NCI-H345 (cell line): ENCODE results near the gene DBX1.
"Not testable (repeated sequence)": the region's sequence is repeated elsewhere in the genome, so short reads cannot be mapped to it uniquely, and the experiment has no call there.

Source experiments
- DNase-seq: peaks from one replicate; lab custom pipeline; 2025; lab: John Stamatoyannopoulos, UW

DBX1 gene

DNA sequence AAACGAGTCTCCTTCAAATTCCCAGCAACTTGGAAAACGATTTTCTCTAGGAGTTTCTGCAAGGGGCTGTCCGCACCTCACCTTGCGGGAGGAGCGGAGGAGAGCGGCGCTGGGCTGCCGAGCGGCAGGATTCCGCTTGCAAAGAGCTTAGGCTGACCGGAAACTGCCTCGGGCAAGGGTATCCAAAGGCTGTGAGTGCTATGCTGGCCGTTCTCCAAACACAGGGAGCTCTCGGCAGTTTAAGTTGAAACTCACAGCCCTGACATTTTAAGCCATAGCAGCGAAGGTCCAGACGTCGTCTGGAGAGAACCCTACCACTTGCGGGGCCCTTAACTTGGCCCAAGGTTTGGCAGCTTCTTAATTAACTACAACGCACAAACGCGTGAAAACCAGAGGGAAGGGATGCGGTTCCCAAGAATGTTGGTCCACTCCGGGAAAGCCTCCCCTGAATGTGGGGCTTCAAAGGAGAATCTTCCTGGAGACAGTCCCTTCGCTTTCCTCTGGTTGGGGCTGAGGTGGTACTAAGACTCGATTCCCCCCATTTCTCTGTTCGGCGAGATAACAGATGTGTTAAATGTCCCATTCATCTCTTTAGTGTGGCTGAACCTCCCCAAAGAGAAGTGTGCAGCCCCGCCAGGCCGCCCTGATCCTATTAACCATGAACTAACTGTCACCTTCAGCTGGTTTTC lies 1.1 kb upstream of the DBX1 start:
- DNase-seq: no peak

DNA sequence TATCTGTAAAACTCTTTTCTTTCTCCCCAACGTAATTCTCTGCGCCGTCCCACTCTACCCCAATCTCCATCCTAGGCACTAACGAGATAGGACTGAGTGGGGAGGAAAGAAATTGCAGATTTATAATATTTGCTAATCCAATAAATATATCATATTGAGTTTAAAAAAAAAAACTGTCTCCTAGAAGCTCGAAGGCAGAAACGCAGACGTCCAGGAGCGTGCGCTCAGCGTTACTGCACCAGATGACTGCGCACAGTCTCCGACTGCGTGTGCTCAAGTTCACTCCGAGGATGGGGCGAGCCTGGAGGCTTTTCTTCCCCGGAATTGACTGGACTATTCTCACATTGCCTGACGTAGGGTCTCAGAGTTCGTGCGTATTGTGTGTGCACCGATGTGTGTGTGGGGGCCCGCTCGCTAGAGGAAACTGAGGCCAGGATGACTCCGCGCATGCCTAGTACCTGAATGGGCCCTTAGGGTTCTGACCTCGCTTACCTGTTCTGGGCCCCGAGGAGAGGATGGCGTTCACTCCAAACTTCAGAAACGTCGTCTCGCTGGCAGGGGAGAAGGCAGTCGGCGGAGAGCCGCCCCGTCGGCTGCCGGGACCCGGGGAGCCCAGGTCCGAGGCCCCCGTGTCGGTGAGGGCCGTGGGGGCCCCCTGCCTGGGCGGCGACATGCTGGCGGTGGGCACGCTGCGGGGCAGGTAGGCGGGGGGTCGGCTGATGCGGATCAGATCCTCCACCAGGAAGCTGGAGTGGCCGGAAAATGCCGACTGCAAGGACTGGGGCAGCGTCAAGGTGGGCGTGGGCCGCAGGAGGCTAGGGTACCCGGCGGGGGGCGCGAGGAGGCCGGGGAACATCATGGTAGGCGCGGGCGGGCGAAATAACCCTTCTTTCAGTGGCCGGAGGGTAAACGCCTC lies 551 bp downstream of the DBX1 start:
- no peak for DNase-seq

DNA sequence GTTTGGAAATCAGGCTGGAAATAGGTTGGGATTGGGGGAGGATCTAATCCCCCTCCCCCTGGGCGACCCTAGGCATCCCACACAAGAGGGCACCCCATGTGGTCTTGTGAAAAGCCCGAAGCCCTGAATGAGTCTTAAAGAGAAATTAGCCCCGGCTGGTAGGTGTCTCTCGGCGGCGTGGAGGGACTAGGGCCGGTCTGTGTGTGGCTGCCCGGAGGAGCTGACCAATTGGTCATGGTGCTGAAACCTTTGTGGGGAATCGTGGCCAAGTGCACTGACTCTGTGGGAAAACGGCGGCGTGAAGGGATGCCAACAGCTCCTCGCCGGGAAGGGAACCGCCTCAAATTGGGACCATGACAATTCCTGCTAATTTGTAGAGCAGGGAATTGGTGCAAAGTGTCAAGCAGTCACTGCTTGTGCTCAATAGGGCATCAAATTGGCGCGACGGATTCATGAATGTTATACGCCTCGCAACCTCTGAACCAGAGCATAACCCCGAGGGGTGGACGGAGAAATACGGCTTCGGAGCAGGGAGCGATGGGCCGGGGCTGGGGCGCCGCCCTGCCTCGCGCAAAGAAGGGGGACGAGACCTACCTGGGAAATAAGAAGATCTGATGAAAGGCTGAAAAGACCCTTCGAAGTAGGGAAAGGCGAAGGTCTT lies 1.5 kb downstream of the DBX1 start:
- no peak for DNase-seq

GRCh38 chr11:20157728-20158127 lies 2.5 kb downstream of the DBX1 start:
- DNase-seq: no peak

GRCh38 chr11:20156876-20157613 lies 3.2 kb downstream of the DBX1 start:
- DNase-seq: no peak

GRCh38 chr11:20156280-20156875 lies 3.9 kb downstream of the DBX1 start:
- DNase-seq: no peak

DNA sequence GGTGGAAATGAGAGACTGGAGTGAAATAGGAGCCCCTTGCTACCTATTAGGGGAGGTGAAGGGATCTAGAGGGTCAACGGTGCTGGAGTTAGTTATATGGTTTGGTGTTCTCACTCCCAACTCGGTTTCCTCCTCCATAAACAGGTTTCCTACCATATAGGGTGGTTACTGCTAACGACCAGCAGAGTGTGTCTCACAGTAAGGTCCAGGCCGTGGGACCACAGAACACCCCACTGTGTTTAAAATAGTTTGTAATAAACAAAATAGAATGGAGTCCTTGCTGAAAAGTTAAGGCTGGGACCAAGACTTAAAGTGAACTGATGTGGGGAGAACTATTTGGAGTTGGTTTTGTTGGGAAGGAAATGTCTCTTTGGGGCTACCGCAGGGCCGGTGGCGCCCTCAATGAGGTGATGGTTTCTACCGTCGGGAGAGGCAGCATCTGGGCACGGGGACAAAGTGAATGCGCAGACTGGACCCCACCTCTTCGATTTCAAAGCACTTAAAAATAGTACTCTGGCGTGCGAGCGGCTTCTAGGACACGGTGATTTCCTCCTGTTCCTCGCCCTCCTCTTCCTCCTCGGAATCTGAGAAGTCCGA lies 4.5 kb downstream of the DBX1 start:
- no peak for DNase-seq

DNA sequence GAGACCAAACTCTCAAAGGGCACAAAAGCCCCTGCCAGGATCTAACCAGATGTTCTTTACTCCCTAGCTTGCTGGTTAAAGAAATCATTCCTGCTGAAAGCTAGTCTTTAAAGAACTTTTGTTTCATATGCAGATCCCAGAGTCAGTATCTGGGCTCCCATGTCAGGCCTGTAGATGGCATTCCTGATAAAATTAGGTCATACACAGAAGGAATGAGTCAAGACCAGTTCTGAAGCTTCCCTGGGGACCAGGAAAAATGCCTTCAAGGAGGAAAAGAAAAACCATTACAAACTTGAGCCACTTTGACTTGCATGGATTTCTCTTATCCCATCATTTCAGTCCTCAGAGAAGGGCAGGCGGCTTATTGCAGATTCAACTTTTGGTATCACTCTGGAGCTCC lies 5.9 kb downstream of the DBX1 start:
- no peak for DNase-seq

GRCh38 chr11:20138707-20139106 lies 21.6 kb downstream of the DBX1 start:
- DNase-seq: no peak

DNA sequence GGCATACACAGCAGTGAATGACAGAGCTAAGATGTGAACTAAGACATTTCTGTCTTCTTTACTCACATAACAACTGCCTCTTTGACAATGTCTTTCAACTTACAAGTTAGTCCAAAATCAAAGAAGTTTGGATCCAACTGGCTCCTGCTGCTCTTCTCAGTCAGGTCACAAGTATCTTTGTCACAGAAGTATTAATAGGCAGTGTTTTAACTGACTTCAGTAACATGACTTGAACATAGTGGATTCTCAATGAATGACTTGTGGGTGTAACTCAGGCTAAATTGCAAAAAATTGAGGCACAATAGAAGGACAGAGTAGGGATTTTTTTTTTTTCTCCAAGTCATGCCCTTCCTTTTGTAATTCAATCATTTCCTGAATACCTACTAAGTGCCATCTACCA lies 22.6 kb downstream of the DBX1 start:
- DNase-seq: no peak

DNA sequence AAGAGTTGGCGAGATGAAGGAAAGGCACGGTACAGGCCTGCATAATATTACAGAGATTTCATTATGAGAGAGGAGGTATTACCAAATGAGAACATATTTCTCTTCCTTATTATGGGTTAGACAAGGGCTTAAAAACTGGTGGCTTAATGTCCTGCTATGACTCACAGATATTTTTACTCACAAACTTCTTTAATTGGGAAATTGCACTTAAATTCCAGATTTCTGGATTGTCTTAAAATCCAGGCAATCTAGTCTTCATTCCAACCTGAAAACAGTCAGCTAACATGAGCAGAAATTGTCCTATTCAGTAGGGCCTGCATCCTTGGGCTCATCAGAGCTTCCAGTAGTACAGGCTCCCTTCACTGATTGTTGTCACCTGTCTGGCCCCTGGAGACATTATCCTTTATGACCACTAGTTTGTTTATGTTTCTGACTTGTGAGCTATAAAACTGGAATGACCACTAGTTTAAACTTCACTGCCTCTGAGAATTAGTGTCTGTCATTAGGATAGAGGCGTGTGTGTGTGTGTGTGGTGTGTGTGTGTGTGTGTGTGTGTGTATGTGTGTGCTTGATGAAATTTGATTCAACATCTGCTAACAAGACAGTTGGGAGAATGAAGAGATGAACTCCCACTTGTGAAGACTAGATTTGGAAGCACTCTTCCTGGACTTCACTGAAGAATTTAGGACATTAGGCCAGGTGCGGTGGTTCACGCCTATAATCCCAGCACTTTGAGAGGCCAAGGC lies 25.1 kb downstream of the DBX1 start:
- DNase-seq: no peak

DNA sequence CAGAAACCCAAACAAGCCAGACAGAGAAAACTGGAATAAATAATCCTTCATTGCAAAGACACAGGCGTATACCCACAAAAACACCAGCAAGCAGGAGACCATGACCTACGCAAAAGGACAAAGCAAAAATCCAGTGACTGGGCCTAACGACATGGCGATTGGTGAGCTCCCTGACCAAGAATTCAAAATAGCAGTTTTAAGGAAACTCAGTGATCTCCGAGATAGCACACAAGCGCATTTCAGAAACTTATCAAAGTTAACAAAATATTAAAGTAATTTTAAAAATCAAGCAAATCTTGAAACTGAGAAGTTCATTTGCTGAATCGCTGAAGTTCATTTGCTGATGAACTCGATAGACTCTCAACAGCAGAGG lies 27.6 kb downstream of the DBX1 start:
- no peak for DNase-seq

DNA sequence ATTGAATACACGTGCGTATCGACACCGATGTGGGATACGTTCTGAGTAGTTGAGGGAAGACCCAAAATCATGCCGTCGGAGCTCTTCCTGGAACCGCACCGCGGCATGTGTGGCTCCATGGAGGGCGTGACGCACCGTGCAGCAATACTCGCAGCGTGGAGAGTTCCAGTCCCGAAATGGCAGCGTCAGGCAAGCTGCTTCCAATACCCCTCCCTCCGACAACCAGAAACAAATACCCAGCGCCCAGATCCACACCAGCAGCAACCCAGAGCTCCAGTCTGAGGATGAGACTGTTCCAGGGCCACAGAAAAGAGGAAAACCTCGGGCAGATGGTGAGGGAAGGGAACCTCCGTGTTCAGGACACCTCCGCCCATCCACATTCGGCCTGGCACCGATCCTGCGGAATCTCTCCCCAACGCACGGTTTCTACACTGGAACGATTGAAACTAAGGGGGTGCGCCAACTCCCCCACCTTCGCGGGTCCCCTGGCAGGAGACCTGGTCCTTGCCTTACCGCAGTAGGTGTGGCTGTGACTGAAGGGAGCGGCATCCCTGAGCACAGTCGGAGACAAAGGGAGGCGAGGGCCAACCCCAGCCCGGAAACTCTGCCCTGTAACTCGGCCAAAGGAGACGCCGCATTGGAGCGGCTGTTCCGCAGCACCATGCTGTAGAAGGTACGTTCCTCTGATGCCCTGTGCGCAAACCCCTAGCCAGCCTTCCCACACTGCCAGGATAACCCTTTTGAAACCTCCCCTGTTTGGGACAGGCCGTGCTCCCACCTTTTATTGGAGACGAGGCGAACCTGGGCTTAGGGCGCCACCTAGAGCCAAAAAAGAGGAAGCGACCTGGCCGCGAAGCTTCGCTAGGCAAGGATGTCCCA lies 28.2 kb downstream of the DBX1 start:
- DNase-seq: no peak

DNA sequence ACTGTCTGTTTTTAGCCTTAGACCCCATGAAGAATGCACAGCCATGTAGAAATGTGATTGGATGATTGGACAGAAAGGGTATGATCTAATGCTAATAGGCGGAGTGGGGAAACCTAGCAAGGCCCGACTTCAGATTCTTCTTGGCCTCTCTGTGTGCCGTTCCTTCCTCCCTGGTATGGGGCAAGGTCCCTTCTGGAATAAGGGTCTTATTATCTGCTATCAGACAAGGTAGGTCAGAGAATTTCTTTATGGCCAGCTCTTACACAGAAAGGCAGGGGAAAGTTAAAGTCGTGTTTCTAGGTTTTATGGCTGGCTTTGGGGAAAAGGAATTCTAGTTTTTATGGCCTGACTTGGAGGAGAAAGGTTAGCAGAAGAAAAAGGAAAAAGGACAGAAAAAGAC lies 30.6 kb downstream of the DBX1 start:
- DNase-seq: no peak

DNA sequence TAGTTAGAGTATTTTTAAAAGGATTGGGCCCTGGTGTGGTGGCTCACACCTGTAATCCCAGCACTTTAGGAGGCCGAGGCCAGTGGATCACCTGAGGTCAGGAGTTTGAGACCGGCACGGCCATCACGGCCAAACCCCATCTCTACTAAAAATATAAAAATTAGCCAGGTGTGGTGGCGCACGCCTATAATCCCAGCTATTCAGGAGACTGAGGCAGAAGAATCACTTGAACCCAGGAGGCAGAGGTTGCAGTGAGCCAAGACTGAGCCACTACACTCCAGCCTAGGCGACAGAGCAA lies 31.8 kb downstream of the DBX1 start:
- not testable (repeated sequence) for DNase-seq

- peak; percentile 79 for DNase-seq
Observed at GRCh38 chr11:20127671-20128527, 32.4 kb downstream of the DBX1 start.

- no peak for DNase-seq
Observed at GRCh38 chr11:20126724-20127123, 33.6 kb downstream of the DBX1 start.

GRCh38 chr11:20125927-20126326 lies 34.3 kb downstream of the DBX1 start:
- DNase-seq: no peak

DNA sequence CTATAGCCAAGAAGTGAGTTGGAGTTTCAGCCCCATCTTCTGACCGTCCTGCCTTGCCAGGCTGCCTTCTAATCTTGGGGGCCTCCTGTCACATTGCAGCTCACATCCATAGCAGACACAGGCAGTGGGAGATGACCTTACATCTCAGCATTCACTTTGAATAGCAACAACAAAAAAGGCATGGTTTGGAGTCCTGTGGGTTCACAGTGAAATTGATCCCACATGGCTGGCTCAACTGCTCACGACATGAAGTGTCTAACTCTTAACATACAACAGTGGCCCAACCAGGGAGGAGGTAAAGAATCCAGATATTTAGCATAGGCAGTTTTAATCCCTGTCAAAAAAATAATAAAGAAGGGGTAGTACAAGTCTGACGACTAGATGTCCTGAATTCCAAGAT lies 38.1 kb downstream of the DBX1 start:
- DNase-seq: no peak
